ENCODE measurements around the gene MORN2.
"Not testable (repeated sequence)": the region's sequence is repeated elsewhere in the genome, so short reads cannot be mapped to it uniquely, and the experiment has no call there.

The MORN2 gene

DNA sequence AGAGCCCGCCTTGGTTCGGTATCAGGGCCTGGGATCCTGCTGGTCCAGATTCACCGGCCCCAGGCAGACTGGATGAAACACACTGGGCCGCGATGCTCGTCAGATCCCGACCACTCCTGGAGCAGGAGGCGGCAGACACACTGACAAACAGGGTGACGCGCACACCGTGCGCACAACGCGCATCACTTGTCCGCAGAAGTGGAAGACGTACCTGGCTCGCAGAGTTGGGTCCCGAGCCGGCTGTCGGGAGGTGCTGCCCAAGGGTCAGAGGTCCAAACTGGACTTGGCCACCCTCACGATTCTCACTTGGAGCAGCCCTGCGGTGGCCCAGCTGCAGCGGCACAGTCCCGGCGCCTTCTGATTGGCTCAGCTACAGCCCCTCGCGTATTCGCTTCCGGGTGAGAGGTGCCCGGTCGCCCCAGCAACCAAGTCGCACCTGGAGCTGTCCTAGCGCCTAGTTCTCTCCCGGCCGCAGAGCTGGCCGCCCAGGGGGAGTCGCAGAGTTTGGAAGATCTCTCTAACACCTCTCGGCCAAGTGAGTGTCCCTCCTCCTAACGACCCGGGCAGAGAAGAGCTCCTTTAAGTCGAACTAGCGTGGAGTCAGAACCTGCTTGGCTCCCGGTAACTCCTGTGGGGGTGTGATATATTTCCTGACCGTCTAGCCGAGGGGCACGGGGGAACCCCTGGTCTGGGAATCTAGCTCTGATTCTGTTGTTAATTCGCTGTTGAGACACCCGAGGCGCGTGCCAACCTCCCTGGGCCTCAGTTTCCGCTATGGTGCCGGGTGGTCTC lies at the start of gene MORN2, which contains the start of gene DHX57:
Gene MORN2 (plus strand): TSS at position 401 of the 792 bp plus-strand sequence.
Gene DHX57 (minus strand): TSS at position 359 of the 792 bp plus-strand sequence. CDS start 7,529 bp downstream, outside the sequence.
- H3K27ac ChIP-seq: no peak within 1 kb of the TSS; the same call in 1 of the 2 replicates
- TF ChIP-seq Cebpa-rat (IDR thresholded peaks at IDR 0.05): no peak
- H3K9me3 ChIP-seq: peaks cover 10% of the 10 kb centered on the region
- H3K9ac ChIP-seq: peak within 1 kb of the TSS; percentile 77
- H4K20me1 ChIP-seq: no peaks in the 10 kb centered on the region
- H3K4me3 ChIP-seq: peak within 1 kb of the TSS; percentile 81
- peaks cover 6% of the 10 kb centered on the region; the same call in 1 of the 2 replicates for H3K27me3 ChIP-seq
- peaks cover 13% of the 10 kb centered on the region for H3K4me1 ChIP-seq
- peaks cover 6% of the 10 kb centered on the region; the same call in 1 of the 2 replicates for H3K36me3 ChIP-seq
- peak within 1 kb of the TSS; percentile 90 for H3K4me2 ChIP-seq

DNA sequence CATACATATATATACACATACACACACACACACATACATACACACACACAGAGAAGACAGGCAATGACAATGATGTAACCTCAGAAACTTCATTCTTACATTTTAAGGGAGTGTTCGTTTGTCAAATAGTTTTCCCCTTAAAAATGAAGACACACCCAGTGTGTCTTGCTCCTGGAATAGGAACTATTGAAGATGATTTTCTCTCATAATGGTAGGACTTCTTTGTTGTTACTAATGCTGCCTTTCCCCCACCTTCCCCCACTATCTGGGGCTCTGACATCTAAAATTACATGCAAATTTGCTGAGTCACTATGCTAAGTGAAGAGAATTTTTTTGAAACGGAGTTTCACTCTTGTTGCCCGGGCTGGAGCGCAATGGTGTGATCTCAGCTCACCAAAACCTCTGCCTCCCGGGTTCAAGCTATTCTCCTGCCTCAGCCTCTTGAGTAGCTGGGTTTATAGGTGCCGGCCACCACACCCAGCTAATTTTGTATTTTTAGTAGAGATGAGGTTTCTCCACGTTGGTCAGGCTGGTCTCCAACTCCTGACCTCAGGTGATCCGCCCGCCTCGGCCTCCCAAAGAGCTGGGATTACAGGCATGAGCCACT lies 48.1 kb upstream of the MORN2 start:
- H3K27me3 ChIP-seq, H3K27ac ChIP-seq, H3K4me3 ChIP-seq, H3K9me3 ChIP-seq, H3K4me2 ChIP-seq, H3K9ac ChIP-seq, H3K4me1 ChIP-seq, H4K20me1 ChIP-seq: not testable (repeated sequence)
- peaks cover 56% of the 10 kb centered on the region for H3K36me3 ChIP-seq

DNA sequence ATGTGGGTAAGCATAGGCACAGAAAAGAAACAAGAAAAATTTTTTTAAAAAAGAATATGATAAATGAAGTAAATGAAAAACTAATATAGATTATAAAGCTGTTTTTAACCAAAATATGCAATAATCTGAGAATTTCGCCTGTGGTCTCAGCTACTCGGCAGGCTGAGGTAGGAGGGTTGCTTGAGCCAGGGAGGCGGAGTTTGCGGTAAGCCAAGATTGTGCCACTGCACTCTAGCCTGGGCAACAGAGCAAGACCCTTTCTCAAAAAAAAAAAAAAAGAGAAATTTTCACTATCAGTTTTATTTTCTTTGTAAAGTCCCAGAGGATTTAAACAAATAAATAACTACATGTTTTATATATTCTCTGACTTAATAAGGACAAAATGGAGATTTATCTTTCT lies 47.3 kb upstream of the MORN2 start:
- H3K36me3 ChIP-seq: peaks cover 53% of the 10 kb centered on the region
- H3K9me3 ChIP-seq: no peaks in the 10 kb centered on the region
- H3K27ac ChIP-seq: no peak overlapping the region
- no peaks in the 10 kb centered on the region for H3K27me3 ChIP-seq
- H3K4me3 ChIP-seq: no peak overlapping the region
- TF ChIP-seq Cebpa-rat (IDR thresholded peaks at IDR 0.05): no peak
- no peak overlapping the region for H3K4me2 ChIP-seq
- H4K20me1 ChIP-seq: no peaks in the 10 kb centered on the region
- no peak overlapping the region for H3K9ac ChIP-seq
- H3K4me1 ChIP-seq: no peaks in the 10 kb centered on the region

GRCh38 chr2:38829971-38830370 lies 45.8 kb upstream of the MORN2 start:
- Histone ChIP-seq H4K20me1 (no peaks in the 10 kb centered on the region), H3K4me3 (no peak overlapping the region), H3K4me1 (no peaks in the 10 kb centered on the region), H3K9ac (no peak overlapping the region), H3K27me3 (no peaks in the 10 kb centered on the region), H3K36me3 (peaks cover 53% of the 10 kb centered on the region), H3K27ac (no peak overlapping the region), H3K9me3 (no peaks in the 10 kb centered on the region), H3K4me2 (no peak overlapping the region)
- no peak for TF ChIP-seq Cebpa-rat (IDR thresholded peaks at IDR 0.05)

- no peaks in the 10 kb centered on the region for H3K9me3 ChIP-seq
- H3K4me2 ChIP-seq: no peak overlapping the region
Observed at GRCh38 chr2:38830526-38831159, 45.1 kb upstream of the MORN2 start.

GRCh38 chr2:38835015-38835601 lies 40.7 kb upstream of the MORN2 start:
- Histone ChIP-seq H4K20me1 (no peaks in the 10 kb centered on the region), H3K9ac (no peak overlapping the region), H3K9me3 (no peaks in the 10 kb centered on the region), H3K4me3 (no peak overlapping the region), H3K36me3 (peaks cover 73% of the 10 kb centered on the region), H3K27ac (no peak overlapping the region), H3K4me1 (no peaks in the 10 kb centered on the region), H3K27me3 (no peaks in the 10 kb centered on the region), H3K4me2 (no peak overlapping the region)
- TF ChIP-seq Cebpa-rat (IDR thresholded peaks at IDR 0.05): no peak

More at GRCh38 chr2:38830526-38831159, 45.1 kb upstream of the MORN2 start:
- peaks cover 54% of the 10 kb centered on the region for H3K36me3 ChIP-seq
- H4K20me1 ChIP-seq: no peaks in the 10 kb centered on the region
- H3K4me3 ChIP-seq: no peak overlapping the region
- H3K27me3 ChIP-seq: no peaks in the 10 kb centered on the region
- no peaks in the 10 kb centered on the region for H3K4me1 ChIP-seq
- H3K27ac ChIP-seq: no peak overlapping the region
- no peak overlapping the region for H3K9ac ChIP-seq
- TF ChIP-seq Cebpa-rat (IDR thresholded peaks at IDR 0.05): no peak

DNA sequence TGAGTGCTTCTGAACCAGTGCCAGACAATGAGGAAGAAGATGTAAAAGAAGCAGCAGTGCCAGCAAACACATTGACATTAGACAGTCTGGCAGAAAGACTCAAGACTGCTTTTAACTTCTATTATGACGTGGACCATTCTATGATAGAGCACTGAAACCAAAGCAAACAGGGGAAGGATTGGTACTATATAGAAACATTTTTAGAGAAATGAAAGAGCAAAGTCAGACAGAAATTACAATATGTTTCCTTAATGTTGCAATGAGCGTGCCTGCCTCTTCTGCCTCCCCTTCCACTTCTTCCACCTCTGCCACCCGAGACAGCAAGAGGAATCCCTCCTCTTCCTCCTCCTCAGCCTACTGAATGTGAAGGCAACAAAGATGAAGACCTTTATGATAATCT lies 39.8 kb upstream of the MORN2 start:
- Histone ChIP-seq H3K9ac (no peak overlapping the region), H3K4me1 (no peaks in the 10 kb centered on the region), H3K4me3 (no peak overlapping the region), H3K27ac (no peak overlapping the region), H3K27me3 (no peaks in the 10 kb centered on the region), H3K9me3 (no peaks in the 10 kb centered on the region), H3K36me3 (peaks cover 65% of the 10 kb centered on the region), H4K20me1 (no peaks in the 10 kb centered on the region), H3K4me2 (no peak overlapping the region)
- TF ChIP-seq Cebpa-rat (IDR thresholded peaks at IDR 0.05): no peak

GRCh38 chr2:38836791-38837190 lies 39.0 kb upstream of the MORN2 start:
- H3K36me3 ChIP-seq: peaks cover 72% of the 10 kb centered on the region
- no peak overlapping the region for H3K27ac ChIP-seq
- H3K4me3 ChIP-seq: no peak overlapping the region
- H3K9ac ChIP-seq: no peak overlapping the region
- H3K27me3 ChIP-seq: no peaks in the 10 kb centered on the region
- H4K20me1 ChIP-seq: no peaks in the 10 kb centered on the region
- no peaks in the 10 kb centered on the region for H3K4me1 ChIP-seq
- no peak for TF ChIP-seq Cebpa-rat (IDR thresholded peaks at IDR 0.05)
- no peaks in the 10 kb centered on the region for H3K9me3 ChIP-seq
- H3K4me2 ChIP-seq: no peak overlapping the region

DNA sequence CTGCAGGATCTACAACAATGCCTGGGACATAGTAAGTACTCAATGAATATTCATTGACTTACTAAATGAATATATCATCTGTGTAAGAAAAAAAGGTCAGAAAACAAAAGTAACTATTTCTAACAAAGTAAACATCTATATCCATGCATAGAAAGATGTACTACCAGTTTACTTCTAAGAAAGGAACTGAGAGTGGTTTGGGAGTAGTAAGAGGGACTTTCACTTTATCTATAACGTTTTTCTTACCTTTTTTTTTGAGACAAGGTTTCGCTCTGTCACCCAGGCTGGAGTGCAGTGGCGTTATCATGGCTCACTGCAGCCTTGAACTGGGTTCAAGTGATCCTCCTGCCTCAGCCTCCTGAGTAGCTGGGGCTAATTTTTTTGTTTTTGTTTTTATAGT lies 25.7 kb upstream of the MORN2 start:
- TF ChIP-seq Cebpa-rat (IDR thresholded peaks at IDR 0.05): no peak
- no peak overlapping the region for H3K27ac ChIP-seq
- no peaks in the 10 kb centered on the region for H3K4me1 ChIP-seq
- peaks cover 38% of the 10 kb centered on the region for H3K36me3 ChIP-seq
- H3K9ac ChIP-seq: no peak overlapping the region
- no peaks in the 10 kb centered on the region for H3K9me3 ChIP-seq
- no peak overlapping the region for H3K4me3 ChIP-seq
- H3K27me3 ChIP-seq: no peaks in the 10 kb centered on the region
- no peaks in the 10 kb centered on the region for H4K20me1 ChIP-seq
- H3K4me2 ChIP-seq: no peak overlapping the region

All from BLaER1 (cell line).